Activated CD8-positive, alpha-beta memory T cell treated with anti-CD3 and anti-CD28 coated beads, Interleukin-2, amount 50 U/mL, for 48 hours (primary cell): ENCODE results near the gene IFT20.
"Not testable (repeated sequence)": the region's sequence is repeated elsewhere in the genome, so short reads cannot be mapped to it uniquely, and the experiment has no call there.

ENCODE experiments used
- DNase-seq: peaks from one replicate; pipeline ENCODE4 v3.0.0-alpha.2; 2020

Gene IFT20

GRCh38 chr17:28306954-28307401 is 28.3 kb downstream of the IFT20 start:
- DNase-seq, result no peak

DNA sequence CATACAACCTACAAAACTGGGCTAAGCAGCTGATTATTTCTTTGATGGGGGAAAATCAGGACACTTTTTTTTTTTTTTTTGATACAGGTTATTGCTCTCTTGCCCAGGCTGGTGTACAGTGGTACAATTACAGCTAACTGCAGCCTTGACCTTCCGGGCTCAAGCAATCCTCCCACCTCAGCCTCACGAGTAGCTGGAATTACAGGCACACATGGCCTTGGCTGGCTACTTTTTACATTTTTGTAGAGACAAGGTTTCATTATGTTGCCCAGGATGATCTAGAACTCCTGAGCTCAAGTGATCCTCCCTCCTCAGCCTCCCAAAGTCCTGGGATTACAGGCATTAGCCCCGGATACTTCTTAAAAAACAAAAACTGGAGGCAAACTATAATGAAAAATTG is 36.8 kb downstream of the IFT20 start:
- no peak for DNase-seq

DNA sequence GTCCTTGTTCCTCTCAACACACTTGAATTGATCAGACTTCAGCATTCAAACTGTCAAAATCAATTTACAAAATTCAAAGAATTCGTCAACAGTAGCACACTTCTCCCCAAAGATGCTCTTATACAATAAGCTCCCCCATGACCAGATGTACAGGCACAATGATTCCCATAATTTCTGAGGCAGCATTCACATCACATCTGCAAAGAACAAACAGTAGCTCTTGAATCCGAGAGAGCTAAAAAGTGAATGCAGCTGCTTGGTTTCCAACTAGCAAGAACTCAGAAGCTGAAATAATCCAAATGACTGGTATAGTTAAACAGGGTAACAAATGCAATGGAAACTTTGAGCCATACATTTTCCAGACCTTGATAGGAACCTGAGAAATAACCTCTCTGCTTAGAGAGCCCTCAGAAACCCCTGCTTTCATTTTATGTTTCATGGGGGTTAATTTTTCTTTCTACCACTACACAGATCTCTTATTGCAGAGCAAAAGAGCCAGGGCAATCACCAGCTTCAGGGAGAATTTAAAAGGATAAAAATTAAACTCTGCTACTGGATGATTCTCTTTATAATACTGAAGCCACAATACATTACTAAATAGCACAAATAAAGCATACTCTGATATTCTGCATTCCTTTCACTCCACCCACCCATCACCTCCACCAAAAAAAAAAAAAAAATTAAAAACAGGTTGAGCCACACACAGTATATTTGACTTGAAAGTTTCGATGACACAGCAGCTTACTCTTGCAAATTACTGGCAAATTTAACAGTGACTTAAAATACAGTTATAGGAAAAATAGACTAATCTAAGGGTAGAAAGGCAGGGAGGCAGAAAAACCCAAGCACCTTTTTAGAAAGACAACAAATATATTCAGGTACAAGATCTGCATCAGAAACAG is 39.3 kb downstream of the IFT20 start:
- DNase-seq, result no peak

DNA sequence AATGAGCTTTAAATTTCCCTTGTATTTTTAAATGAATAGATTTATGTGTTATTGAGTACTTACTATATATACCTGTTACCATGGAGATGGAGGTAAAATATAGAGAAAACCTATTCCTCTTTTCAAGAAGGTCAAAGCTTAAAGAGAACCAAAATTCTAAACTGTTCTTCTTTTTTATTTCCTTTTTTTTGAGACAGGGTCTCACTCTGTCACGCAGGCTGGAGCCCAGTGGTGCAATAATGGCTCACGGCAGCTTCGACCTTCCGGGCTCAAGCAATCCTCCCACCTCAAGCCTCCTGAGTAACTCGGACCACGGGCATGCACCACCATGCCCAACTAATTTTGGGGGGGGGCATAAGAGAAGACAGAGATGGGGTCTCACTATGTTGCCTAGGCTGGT is 41.3 kb downstream of the IFT20 start:
- no peak for DNase-seq

DNA sequence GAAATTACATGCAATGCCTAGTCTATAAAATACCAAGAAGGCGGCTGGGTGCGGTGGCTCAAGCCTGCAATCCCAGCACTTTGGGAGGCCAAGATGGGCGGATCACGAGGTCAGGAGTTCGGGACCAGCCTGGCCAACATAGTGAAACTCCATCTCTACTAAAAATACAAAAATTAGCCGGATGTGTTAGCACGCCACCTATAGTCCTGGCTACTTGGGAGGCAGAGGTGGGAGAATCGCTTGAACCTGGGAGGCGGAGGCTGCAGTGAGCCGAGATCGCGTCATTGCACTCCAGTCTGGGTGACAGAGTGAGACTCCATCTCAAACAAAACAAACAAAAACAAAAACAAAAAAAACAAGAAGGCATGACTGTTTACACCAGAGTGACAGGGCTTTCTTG is 42.4 kb downstream of the IFT20 start:
- not testable (repeated sequence) for DNase-seq

GRCh38 chr17:28291780-28292330 is 43.4 kb downstream of the IFT20 start:
- no peak for DNase-seq

- DNase-seq, result no peak
These were observed 44.6 kb downstream of the IFT20 start for GRCh38 chr17:28290703-28291102.

GRCh38 chr17:28285965-28286364 is 49.3 kb downstream of the IFT20 start:
- DNase-seq, result no peak

- DNase-seq, result no peak
These were observed 52.7 kb downstream of the IFT20 start for GRCh38 chr17:28282596-28282995.

GRCh38 chr17:28280826-28281225 is 54.4 kb downstream of the IFT20 start:
- DNase-seq, result no peak

GRCh38 chr17:28279411-28279810 is 55.9 kb downstream of the IFT20 start:
- DNase-seq, result no peak
